ENCODE results near the gene GTF2B.
"Not testable (repeated sequence)": the region's sequence is repeated elsewhere in the genome, so short reads cannot be mapped to it uniquely, and the experiment has no call there.

GTF2B gene

GRCh38 chr1:88885933-88886332, 5.4 kb downstream of the GTF2B start:
- in situ Hi-C loops (cut with MboI; ENCODE audit: low sequenced_read_pairs), result no loop called here

GRCh38 chr1:88883156-88883555, 8.2 kb downstream of the GTF2B start:
- in situ Hi-C loops (cut with MboI; ENCODE audit: low sequenced_read_pairs), result no loop called here

- in situ Hi-C loops (cut with MboI; ENCODE audit: low sequenced_read_pairs), result not testable (repeated sequence)
These were observed 10.7 kb downstream of the GTF2B start for GRCh38 chr1:88880717-88881116.

- in situ Hi-C loops (cut with MboI; ENCODE audit: low sequenced_read_pairs), result no loop called here
These were observed 12.6 kb downstream of the GTF2B start for GRCh38 chr1:88878731-88879130.

- in situ Hi-C loops (cut with MboI; ENCODE audit: low sequenced_read_pairs), result no loop called here
These were observed 13.5 kb downstream of the GTF2B start for GRCh38 chr1:88877911-88878310.

GRCh38 chr1:88877382-88877825, 14.0 kb downstream of the GTF2B start:
- in situ Hi-C loops (cut with MboI; ENCODE audit: low sequenced_read_pairs), result no loop called here

GRCh38 chr1:88876573-88877365, 14.6 kb downstream of the GTF2B start:
- in situ Hi-C loops (cut with MboI; ENCODE audit: low sequenced_read_pairs), result no loop called here

GRCh38 chr1:88875595-88875994, 15.8 kb downstream of the GTF2B start:
- in situ Hi-C loops (cut with MboI; ENCODE audit: low sequenced_read_pairs), result no loop called here

- in situ Hi-C loops (cut with MboI; ENCODE audit: low sequenced_read_pairs), result no loop called here
These were observed 17.5 kb downstream of the GTF2B start for GRCh38 chr1:88873737-88874349.

- in situ Hi-C loops (cut with MboI; ENCODE audit: low sequenced_read_pairs), result not testable (repeated sequence)
These were observed 21.7 kb downstream of the GTF2B start for GRCh38 chr1:88869644-88870043.

- in situ Hi-C loops (cut with MboI; ENCODE audit: low sequenced_read_pairs), result no loop called here
These were observed 23.4 kb downstream of the GTF2B start for GRCh38 chr1:88867743-88868521.

- in situ Hi-C loops (cut with MboI; ENCODE audit: low sequenced_read_pairs), result no loop called here
These were observed 39.9 kb downstream of the GTF2B start for GRCh38 chr1:88851303-88852063.

- in situ Hi-C loops (cut with MboI; ENCODE audit: low sequenced_read_pairs), result no loop called here
These were observed 43.7 kb downstream of the GTF2B start for GRCh38 chr1:88847643-88848042.

GRCh38 chr1:88825721-88826120, 65.6 kb downstream of the GTF2B start:
- in situ Hi-C loops (cut with MboI; ENCODE audit: low sequenced_read_pairs), result no loop called here

- in situ Hi-C loops (cut with MboI; ENCODE audit: low sequenced_read_pairs), result not testable (repeated sequence)
These were observed 71.7 kb downstream of the GTF2B start for GRCh38 chr1:88819642-88820041.

GRCh38 chr1:88813471-88813870, 77.9 kb downstream of the GTF2B start:
- in situ Hi-C loops (cut with MboI; ENCODE audit: low sequenced_read_pairs), result no loop called here

- in situ Hi-C loops (cut with MboI; ENCODE audit: low sequenced_read_pairs), result no loop called here
These were observed 79.0 kb downstream of the GTF2B start for GRCh38 chr1:88812366-88812765.

GRCh38 chr1:88803444-88803843, 87.9 kb downstream of the GTF2B start:
- in situ Hi-C loops (cut with MboI; ENCODE audit: low sequenced_read_pairs), result no loop called here

GRCh38 chr1:88802950-88803349, 88.4 kb downstream of the GTF2B start:
- in situ Hi-C loops (cut with MboI; ENCODE audit: low sequenced_read_pairs), result no loop called here

Measured in HL-60/S4 treated with retinoic acid at 250 ng/mL for 4 days and 3 days (cell line).